ENCODE data around the gene SIL1.

GRCh38 chr5:139137697-139138096 is 60.5 kb downstream of the SIL1 start:
- TF ChIP-seq, protein P1, sequence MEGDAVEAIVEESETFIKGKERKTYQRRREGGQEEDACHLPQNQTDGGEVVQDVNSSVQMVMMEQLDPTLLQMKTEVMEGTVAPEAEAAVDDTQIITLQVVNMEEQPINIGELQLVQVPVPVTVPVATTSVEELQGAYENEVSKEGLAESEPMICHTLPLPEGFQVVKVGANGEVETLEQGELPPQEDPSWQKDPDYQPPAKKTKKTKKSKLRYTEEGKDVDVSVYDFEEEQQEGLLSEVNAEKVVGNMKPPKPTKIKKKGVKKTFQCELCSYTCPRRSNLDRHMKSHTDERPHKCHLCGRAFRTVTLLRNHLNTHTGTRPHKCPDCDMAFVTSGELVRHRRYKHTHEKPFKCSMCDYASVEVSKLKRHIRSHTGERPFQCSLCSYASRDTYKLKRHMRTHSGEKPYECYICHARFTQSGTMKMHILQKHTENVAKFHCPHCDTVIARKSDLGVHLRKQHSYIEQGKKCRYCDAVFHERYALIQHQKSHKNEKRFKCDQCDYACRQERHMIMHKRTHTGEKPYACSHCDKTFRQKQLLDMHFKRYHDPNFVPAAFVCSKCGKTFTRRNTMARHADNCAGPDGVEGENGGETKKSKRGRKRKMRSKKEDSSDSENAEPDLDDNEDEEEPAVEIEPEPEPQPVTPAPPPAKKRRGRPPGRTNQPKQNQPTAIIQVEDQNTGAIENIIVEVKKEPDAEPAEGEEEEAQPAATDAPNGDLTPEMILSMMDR (IDR thresholded peaks at IDR 0.05; ENCODE audit: low read depth, low read length, poor library complexity, severe bottlenecking), result peak; percentile 37
- TF ChIP-seq EZH2phosphoT487 (IDR thresholded peaks at IDR 0.05; ENCODE audit: borderline replicate concordance, low read length), result no peak
